Activated CD8-positive, alpha-beta memory T cell treated with anti-CD3 and anti-CD28 coated beads for 4 hours (primary cell): ENCODE results near the gene PCP4L1.
"Not testable (repeated sequence)": the region's sequence is repeated elsewhere in the genome, so short reads cannot be mapped to it uniquely, and the experiment has no call there.

Experiments used
- DNase-seq, 2 donors: peaks; one replicate each; pipeline ENCODE4 v3.0.0-alpha.2; 2020; ENCODE audit warnings: low read depth in 2 of 2

PCP4L1 gene

GRCh38 chr1:161258439-161259344 lies at the start of gene PCP4L1:
PCP4L1 (plus strand) TSS chr1:161258745; CDS start chr1:161258975, 230 bp downstream.
- no peak for DNase-seq

- DNase-seq = peak; percentile 45 to 48
Measured at GRCh38 chr1:161209790-161210409, 48.6 kb upstream of the PCP4L1 start.

- DNase-seq = no peak
Measured at GRCh38 chr1:161214369-161214768, 44.2 kb upstream of the PCP4L1 start.

GRCh38 chr1:161215076-161215475 lies 43.5 kb upstream of the PCP4L1 start, which contains the start of gene FCER1G:
FCER1G (plus strand) TSS chr1:161215295; CDS start chr1:161215322, 27 bp downstream.
- no peak for DNase-seq

- no peak for DNase-seq
Measured at GRCh38 chr1:161216945-161217712, 41.4 kb upstream of the PCP4L1 start.

- DNase-seq = no peak
Measured at GRCh38 chr1:161217831-161218230, 40.7 kb upstream of the PCP4L1 start.

GRCh38 chr1:161218301-161219077 lies 40.1 kb upstream of the PCP4L1 start:
- DNase-seq = no peak

GRCh38 chr1:161219078-161219892 lies 39.3 kb upstream of the PCP4L1 start:
- no peak for DNase-seq

GRCh38 chr1:161220002-161220401 lies 38.5 kb upstream of the PCP4L1 start:
- DNase-seq = no peak

GRCh38 chr1:161222175-161223019 lies 36.1 kb upstream of the PCP4L1 start:
- no peak for DNase-seq

- DNase-seq = no peak
Measured at GRCh38 chr1:161223805-161224694, 34.5 kb upstream of the PCP4L1 start.

- DNase-seq = not testable (repeated sequence)
Measured at GRCh38 chr1:161224695-161225087, 33.9 kb upstream of the PCP4L1 start.

- no peak for DNase-seq
Measured at GRCh38 chr1:161225178-161225533, 33.4 kb upstream of the PCP4L1 start.

- DNase-seq = peak; percentile 72 to 86
Measured at GRCh38 chr1:161225534-161226319, 32.8 kb upstream of the PCP4L1 start, which contains the start of gene TOMM40L. TOMM40L (plus strand) TSS chr1:161226060; CDS start chr1:161226490, 430 bp downstream.

- DNase-seq = no peak
Measured at GRCh38 chr1:161226320-161226711, 32.2 kb upstream of the PCP4L1 start.

GRCh38 chr1:161226759-161227158 lies 31.8 kb upstream of the PCP4L1 start:
- DNase-seq = no peak

GRCh38 chr1:161227196-161227871 lies 31.2 kb upstream of the PCP4L1 start:
- peak; percentile 78 to 79 for DNase-seq
